ENCODE data around the gene NTM.

Gene NTM

GRCh38 chr11:131571571-131571970, 201.2 kb downstream of the NTM start:
- H3K4me3 ChIP-seq (replicated peaks in 1 of 2; ENCODE audit: low read depth in 2 of 2, low read length in 2 of 2), result no peak overlapping the region

DNA sequence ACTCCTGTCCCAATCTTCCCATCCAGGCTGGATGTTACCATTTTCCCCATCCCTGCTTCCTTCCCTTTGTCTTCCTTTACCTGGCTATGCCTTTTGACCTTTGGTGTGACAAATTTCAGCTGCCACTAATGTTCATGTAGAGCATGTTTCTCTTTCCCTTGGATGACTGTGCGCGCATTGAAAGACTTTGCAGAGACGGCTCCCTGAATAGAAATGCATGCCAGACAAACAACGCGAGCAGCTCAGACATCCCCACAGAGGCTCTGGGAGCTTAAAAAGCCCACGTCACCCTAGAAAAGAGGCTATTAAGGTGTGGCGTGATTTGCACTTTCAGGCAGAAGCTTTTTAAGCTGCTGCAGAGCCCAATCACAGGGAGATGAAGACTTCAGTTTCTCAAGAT, 202.0 kb downstream of the NTM start:
- no peak for TF ChIP-seq CTCF (IDR thresholded peaks at IDR 0.05; ENCODE audit: low read depth, low read length)
- no peak for DNase-seq (ENCODE audit: low read depth in 2 of 2)
- H3K4me3 ChIP-seq (replicated peaks in 1 of 2; ENCODE audit: low read depth in 2 of 2, low read length in 2 of 2), result no peak overlapping the region

More at GRCh38 chr11:131571571-131571970, 201.2 kb downstream of the NTM start:
- no peak for DNase-seq (ENCODE audit: low read depth in 2 of 2)
- TF ChIP-seq CTCF (IDR thresholded peaks at IDR 0.05; ENCODE audit: low read depth, low read length), result no peak

GRCh38 chr11:131579932-131580387, 209.5 kb downstream of the NTM start:
- TF ChIP-seq CTCF (IDR thresholded peaks at IDR 0.05; ENCODE audit: low read depth, low read length), result no peak
- H3K4me3 ChIP-seq (replicated peaks in 1 of 2; ENCODE audit: low read depth in 2 of 2, low read length in 2 of 2), result no peak overlapping the region
- peak; percentile 6 to 7 for DNase-seq (ENCODE audit: low read depth in 2 of 2)

GRCh38 chr11:131580476-131580875, 210.1 kb downstream of the NTM start:
- TF ChIP-seq CTCF (IDR thresholded peaks at IDR 0.05; ENCODE audit: low read depth, low read length), result no peak
- H3K4me3 ChIP-seq (replicated peaks in 1 of 2; ENCODE audit: low read depth in 2 of 2, low read length in 2 of 2), result no peak overlapping the region
- no peak for DNase-seq (ENCODE audit: low read depth in 2 of 2)

DNA sequence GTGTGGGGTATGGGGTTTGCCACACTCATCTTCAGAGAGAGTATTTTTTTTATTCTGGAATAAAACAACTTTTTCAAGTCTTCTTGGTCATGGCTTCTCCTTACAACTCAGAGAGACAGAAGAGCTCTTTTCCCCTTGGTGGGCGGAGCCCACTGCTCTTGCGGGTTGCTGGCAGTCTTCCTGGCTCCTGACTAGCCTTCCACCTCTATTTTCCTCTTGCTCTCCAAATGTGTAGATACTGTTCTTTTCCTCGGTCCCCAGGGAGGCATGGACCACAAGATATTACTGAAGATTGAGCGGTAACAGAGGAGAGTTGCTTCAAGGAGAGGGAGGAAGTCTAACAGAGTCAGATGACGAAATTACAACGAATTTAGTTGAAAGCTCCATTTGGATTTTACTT, 210.6 kb downstream of the NTM start:
- no peak overlapping the region for H3K4me3 ChIP-seq (replicated peaks in 1 of 2; ENCODE audit: low read depth in 2 of 2, low read length in 2 of 2)
- no peak for TF ChIP-seq CTCF (IDR thresholded peaks at IDR 0.05; ENCODE audit: low read depth, low read length)
- DNase-seq (ENCODE audit: low read depth in 2 of 2), result no peak

DNA sequence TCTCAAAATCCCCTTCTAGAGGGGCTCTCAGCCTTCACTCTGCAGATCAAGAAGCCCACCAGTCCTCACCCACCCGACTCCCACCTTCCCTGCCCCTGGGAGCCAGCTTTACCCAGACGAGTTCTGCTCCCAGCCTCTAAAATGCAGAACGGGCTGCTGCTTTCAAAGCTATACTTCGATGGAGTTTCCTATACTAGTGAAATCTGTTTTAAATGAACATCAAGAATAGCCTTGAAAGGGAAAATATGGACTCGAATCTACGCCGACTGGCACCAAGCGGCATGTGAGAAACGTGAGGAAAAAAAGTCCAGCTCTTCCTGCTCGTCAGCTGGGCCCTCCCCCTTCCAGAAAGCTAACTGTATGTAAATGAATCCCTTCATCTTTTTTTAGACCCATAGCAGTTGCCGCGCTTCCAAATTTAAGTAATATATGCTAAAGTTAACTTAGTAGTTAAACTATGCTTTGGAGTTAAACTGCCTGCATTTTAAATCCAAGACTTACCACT, 211.7 kb downstream of the NTM start:
- TF ChIP-seq CTCF (IDR thresholded peaks at IDR 0.05; ENCODE audit: low read depth, low read length), result no peak
- no peak for DNase-seq (ENCODE audit: low read depth in 2 of 2)
- H3K4me3 ChIP-seq (replicated peaks in 1 of 2; ENCODE audit: low read depth in 2 of 2, low read length in 2 of 2), result no peak overlapping the region

DNA sequence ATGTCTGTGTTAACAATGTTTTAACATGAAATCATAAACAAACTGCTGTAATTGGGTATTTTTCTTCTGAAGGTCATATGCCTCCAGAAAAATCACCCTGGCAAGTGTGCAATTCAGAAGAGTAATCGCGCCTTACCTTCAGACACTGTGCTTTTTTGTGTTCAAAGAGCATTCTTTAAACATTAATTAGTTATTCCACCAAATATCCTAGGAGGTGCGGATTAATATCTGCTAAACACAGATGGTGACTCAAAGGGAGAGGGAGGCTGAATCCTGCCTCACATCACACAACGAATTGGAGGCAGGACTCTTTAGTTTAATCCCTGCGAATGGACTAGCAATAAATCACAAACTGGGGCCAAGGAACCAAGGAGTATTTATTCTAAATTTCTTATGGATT, 213.0 kb downstream of the NTM start:
- H3K4me3 ChIP-seq (replicated peaks in 1 of 2; ENCODE audit: low read depth in 2 of 2, low read length in 2 of 2), result no peak overlapping the region
- no peak for TF ChIP-seq CTCF (IDR thresholded peaks at IDR 0.05; ENCODE audit: low read depth, low read length)
- no peak for DNase-seq (ENCODE audit: low read depth in 2 of 2)
